ENCODE data around the gene LRRN4.

GRCh38 chr20:6099819-6100218 is 46.0 kb upstream of the LRRN4 start:
- no peak for TF ChIP-seq POLR2AphosphoS5 (IDR thresholded peaks at IDR 0.05; ENCODE audit: low read depth, low read length)
- no peak for TF ChIP-seq TAF1 (IDR thresholded peaks at IDR 0.05; ENCODE audit: borderline replicate concordance, insufficient read depth, low read length)
- TF ChIP-seq SIN3A (IDR thresholded peaks at IDR 0.05; ENCODE audit: borderline replicate concordance, insufficient read depth, low read length): no peak
- TF ChIP-seq REST (IDR thresholded peaks at IDR 0.05; ENCODE audit: insufficient read depth in 1 of 2, low read depth in 2 of 2, low read length in 2 of 2): no peak

Measured in PFSK-1 (cell line).